PC-9 (cell line): Measurements from ENCODE around the gene ABL1.
"Not testable (repeated sequence)": the region's sequence is repeated elsewhere in the genome, so short reads cannot be mapped to it uniquely, and the experiment has no call there.

ENCODE experiments used
- EZH2 ChIP-seq: fragments of 200-600 bp; sonication (generic); IDR thresholded peaks from 2 replicates; pipeline ENCODE4 v1.8.0; 2017; ENCODE audit warnings: antibody characterized with exemption, low read depth
- TF ChIP-seq, protein P1 (sequence below): fragments of 200-600 bp; sonication (generic); conservative IDR thresholded peaks from 2 replicates; pipeline ENCODE4 v1.6.1; 2017; ENCODE audit warnings: mixed run types, antibody characterized with exemption, mild to moderate bottlenecking, moderate library complexity

DNA sequence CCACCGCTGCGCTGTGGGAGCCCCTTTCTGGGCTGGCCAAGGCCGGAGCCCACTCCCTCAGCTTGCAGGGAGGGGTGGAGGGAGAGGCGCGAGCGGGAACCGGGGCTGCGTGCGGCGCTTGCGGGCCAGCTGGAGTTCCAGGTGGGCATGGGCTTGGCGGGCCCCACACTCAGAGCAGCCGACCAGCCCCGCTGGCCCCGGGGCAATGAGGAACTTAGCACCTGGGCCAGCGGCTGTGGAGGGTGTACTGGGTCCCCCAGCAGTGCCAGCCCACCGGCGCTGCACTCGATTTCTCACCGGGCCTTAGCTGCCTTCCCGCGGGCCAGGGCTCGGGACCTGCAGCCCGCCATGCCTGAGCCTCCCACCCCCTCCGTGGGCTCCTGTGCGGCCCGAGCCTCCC is 75.0 kb downstream of the ABL1 start:
- TF ChIP-seq EZH2: not testable (repeated sequence)
- TF ChIP-seq, protein P1, sequence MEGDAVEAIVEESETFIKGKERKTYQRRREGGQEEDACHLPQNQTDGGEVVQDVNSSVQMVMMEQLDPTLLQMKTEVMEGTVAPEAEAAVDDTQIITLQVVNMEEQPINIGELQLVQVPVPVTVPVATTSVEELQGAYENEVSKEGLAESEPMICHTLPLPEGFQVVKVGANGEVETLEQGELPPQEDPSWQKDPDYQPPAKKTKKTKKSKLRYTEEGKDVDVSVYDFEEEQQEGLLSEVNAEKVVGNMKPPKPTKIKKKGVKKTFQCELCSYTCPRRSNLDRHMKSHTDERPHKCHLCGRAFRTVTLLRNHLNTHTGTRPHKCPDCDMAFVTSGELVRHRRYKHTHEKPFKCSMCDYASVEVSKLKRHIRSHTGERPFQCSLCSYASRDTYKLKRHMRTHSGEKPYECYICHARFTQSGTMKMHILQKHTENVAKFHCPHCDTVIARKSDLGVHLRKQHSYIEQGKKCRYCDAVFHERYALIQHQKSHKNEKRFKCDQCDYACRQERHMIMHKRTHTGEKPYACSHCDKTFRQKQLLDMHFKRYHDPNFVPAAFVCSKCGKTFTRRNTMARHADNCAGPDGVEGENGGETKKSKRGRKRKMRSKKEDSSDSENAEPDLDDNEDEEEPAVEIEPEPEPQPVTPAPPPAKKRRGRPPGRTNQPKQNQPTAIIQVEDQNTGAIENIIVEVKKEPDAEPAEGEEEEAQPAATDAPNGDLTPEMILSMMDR: not testable (repeated sequence)
